ENCODE results near the gene FOS. TPM values are rescaled to one million over a fixed set of nuclear protein-coding genes. Genes with fewer than 3 reads are reported as not detected.
A peak's percentile ranks its signal among the peaks of the same experiment; 100 is the strongest.

The FOS gene
- polyA plus RNA-seq, 6 donors from 2014 or later: 863 to 3,933 (median 2,927) TPM

DNA sequence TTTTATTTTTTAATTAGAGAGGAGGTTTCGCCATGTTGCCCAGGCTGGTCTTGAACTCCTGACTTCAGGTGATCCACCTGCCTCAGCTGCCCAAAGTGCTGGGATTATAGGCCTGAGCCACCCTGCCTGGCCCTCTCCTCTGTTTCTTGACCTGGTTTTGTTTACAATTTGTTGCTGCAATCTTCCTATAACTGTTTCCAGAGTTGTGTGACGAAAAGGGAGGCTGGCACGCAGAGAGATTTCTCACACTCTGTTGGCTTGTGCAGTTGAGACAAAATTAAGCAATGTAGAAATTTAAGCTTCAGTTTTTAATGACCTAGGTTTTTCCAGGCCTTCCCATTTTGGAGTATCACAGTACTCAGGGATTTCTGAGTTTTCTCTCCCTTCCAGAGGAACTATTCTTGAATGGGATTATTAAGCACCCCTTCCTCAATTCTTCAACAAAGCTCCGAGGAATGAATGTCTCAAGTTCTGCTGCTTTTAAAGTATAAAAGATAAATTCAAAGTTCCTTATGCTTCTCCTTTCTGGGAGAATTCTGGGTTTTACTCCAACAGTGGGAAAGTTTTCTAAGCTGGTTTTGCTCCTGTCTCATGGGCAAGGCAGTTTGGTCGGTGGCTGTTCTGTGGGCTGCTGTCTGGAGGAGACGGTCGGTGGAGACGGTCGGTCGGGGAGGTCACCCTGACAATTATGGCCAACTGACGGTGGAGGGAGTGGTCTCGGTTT is 20.4 kb upstream of the FOS start:
- no peaks in the 10 kb centered on the region for H3K36me3 Mint-ChIP-seq
- no peak for ATAC-seq (ENCODE audit: low read depth in 2 of 2)
- no peaks in the 10 kb centered on the region for H3K9me3 Mint-ChIP-seq
- no peak for DNase-seq
- peak overlapping the region; percentile 98 to 100 (median 100) for H3K27ac Mint-ChIP-seq
- no peaks in the 10 kb centered on the region for H3K27me3 Mint-ChIP-seq
- peaks cover 22 to 29% (median 28%) of the 10 kb centered on the region in 3 donors for H3K4me1 Mint-ChIP-seq
- peak overlapping the region; percentile 74 to 96 (median 94) for H3K4me3 Mint-ChIP-seq

- Mint-ChIP-seq H3K36me3 (no peaks in the 10 kb centered on the region), H3K4me3 (peak overlapping the region; percentile 74 to 96 (median 94)), H3K4me1 (peaks cover 22 to 29% (median 28%) of the 10 kb centered on the region in 3 donors), H3K27ac (peak overlapping the region; percentile 98 to 100 (median 100)), H3K9me3 (no peaks in the 10 kb centered on the region), H3K27me3 (no peaks in the 10 kb centered on the region)
- DNase-seq (peak; percentile 100), ATAC-seq (ENCODE audit: low read depth in 2 of 2) (peak; percentile 84 to 86)
Measured at GRCh38 chr14:75258803-75259509, 19.7 kb upstream of the FOS start.

DNA sequence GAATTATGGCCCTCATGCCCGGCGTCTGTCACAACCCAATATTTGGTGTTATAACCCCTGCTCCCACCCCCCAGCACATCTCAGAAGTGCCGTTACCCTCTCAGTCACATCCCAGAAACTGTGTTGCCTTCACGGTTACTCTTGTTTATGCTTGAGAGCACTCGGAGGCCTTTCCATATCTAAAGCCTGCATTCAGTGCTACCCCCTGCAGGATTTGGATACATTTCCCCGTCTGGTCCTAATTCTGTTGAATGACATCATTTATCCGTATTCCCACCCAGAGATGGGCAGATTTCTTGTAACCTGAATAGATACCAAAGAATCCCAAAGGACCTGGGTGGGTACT is 19.1 kb upstream of the FOS start:
- peak overlapping the region; percentile 98 to 100 (median 100) for H3K27ac Mint-ChIP-seq
- H3K36me3 Mint-ChIP-seq: no peaks in the 10 kb centered on the region
- H3K9me3 Mint-ChIP-seq: no peaks in the 10 kb centered on the region
- H3K27me3 Mint-ChIP-seq: no peaks in the 10 kb centered on the region
- ATAC-seq (ENCODE audit: low read depth in 2 of 2): peak; percentile 14 to 17
- H3K4me3 Mint-ChIP-seq: peak overlapping the region; percentile 74 to 96 (median 94)
- no peak for DNase-seq
- peaks cover 22 to 29% (median 28%) of the 10 kb centered on the region in 3 donors for H3K4me1 Mint-ChIP-seq

- DNase-seq: no peak
- Mint-ChIP-seq H3K4me3 (peak overlapping the region in 6 of 8 donors; percentile 74 to 95 (median 89)), H3K4me1 (peaks cover 22 to 29% (median 28%) of the 10 kb centered on the region in 3 donors), H3K27ac (peak overlapping the region; percentile 98 to 100 (median 100)), H3K9me3 (no peaks in the 10 kb centered on the region), H3K36me3 (no peaks in the 10 kb centered on the region), H3K27me3 (no peaks in the 10 kb centered on the region)
- no peak for ATAC-seq (ENCODE audit: low read depth in 2 of 2)
Measured at GRCh38 chr14:75260025-75260763, 18.4 kb upstream of the FOS start.

DNA sequence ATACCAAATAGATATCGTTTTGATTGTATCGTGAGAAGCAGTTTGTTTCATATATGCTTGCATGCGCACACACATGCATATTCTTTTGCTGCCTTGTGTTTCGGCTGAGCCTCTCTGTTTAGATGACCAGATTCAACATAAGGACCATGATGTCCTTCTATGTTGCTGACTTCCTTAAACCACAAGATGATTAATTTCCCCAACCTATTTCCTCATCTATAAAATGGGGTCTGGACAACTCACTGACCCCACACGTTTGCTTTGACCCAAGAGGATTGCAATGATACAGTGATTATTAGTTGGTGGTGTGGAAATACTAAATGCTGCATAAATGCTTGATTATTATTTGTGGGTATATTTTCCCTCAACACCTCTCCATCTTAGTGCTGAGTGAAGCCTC is 16.8 kb upstream of the FOS start:
- Mint-ChIP-seq H3K9me3 (no peaks in the 10 kb centered on the region), H3K27ac (peak overlapping the region in 4 of 6 donors; percentile 68 to 98 (median 92)), H3K36me3 (no peaks in the 10 kb centered on the region), H3K27me3 (no peaks in the 10 kb centered on the region), H3K4me3 (peak overlapping the region in 2 of 8 donors; percentile 47 to 57), H3K4me1 (peaks cover 22 to 29% (median 28%) of the 10 kb centered on the region in 3 donors)
- ATAC-seq (ENCODE audit: low read depth in 2 of 2) (no peak), DNase-seq (no peak)

DNA sequence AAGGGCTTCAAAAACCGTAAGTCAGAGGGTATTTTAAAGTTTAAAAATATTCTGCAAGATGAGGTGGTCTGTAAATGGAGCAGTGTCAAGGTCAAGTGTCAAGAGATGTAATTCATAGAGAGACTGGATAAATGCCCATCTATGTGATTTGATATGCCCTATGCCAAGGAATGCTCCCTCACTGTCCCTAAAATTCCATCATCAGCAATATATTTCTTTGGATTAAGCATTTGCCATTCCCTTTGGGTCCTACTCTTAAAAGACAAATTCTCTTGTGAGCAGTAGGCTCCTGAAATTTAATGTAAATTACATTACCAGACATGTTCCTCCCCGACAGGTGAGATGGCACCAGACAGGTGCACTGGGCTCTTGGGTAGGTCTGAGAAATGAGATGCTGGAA is 16.0 kb upstream of the FOS start:
- no peaks in the 10 kb centered on the region for H3K27me3 Mint-ChIP-seq
- ATAC-seq (ENCODE audit: low read depth in 2 of 2): no peak
- H3K9me3 Mint-ChIP-seq: no peaks in the 10 kb centered on the region
- no peaks in the 10 kb centered on the region for H3K36me3 Mint-ChIP-seq
- H3K4me3 Mint-ChIP-seq: no peak overlapping the region
- peaks cover 18 to 22% (median 21%) of the 10 kb centered on the region in 3 donors for H3K4me1 Mint-ChIP-seq
- H3K27ac Mint-ChIP-seq: peak overlapping the region in 2 of 6 donors; percentile 59 to 98
- no peak for DNase-seq

DNA sequence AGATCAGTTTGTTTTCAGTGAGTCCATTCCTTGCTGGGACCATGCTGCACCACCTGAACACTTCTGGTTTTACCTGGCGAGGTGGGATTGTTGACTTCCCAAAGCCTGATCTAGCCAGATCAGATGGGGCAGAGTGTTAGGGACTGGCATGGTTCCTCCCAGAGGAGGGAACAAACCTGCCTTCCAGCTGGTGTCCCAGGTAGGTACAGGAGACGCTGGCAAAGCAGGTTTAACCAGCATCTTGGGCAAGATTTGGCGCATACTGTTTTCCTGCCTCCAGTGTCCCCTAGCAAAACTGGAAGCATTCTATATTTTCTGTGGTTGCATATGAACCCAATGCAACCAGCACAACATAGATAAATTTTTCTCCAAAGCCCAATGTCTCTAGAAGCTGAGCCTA is 14.6 kb upstream of the FOS start:
- Mint-ChIP-seq H3K9me3 (no peaks in the 10 kb centered on the region), H3K4me1 (peaks cover 11 to 16% (median 13%) of the 10 kb centered on the region in 3 donors), H3K36me3 (no peaks in the 10 kb centered on the region), H3K27ac (peak overlapping the region in 1 of 6 donors; percentile 98), H3K27me3 (no peaks in the 10 kb centered on the region), H3K4me3 (no peak overlapping the region)
- DNase-seq: no peak
- ATAC-seq (ENCODE audit: low read depth in 2 of 2): no peak

DNA sequence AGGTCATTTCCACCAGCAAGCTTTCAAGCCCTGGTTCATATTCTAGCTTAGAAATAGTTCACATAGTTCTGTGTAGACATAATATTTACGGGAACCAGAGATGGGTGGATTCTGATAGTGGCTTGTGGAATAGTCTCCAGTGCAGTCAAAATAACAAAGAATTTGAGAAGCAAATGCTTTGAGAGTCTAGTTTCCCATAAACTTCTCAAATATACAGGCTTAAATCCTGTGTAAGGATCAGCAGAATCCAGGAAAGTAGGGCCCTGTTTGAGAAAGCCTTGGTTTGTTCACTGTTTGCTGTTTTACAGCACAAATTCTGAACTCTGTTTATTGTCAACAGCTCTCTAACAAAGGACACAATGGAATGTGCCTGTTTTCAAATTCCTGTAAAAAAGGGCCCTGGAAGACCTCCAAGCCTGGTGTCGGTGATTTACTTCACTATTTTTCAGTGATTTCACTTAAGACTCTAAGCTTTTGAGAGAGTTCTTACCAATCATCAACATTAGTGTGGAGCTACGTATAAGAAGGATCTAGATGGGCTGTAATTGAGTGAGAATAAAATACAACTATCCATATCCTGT is 11.4 kb upstream of the FOS start:
- no peaks in the 10 kb centered on the region for H3K9me3 Mint-ChIP-seq
- H3K4me3 Mint-ChIP-seq: no peak overlapping the region
- no peak for ATAC-seq (ENCODE audit: low read depth in 2 of 2)
- H3K27me3 Mint-ChIP-seq: peaks cover 0 to 6% (median 0%) of the 10 kb centered on the region in 3 donors
- peaks cover 0 to 5% (median 0%) of the 10 kb centered on the region in 3 donors for H3K4me1 Mint-ChIP-seq
- peak overlapping the region in 3 of 6 donors; percentile 48 to 67 (median 52) for H3K27ac Mint-ChIP-seq
- no peak for DNase-seq
- H3K36me3 Mint-ChIP-seq: no peaks in the 10 kb centered on the region

- no peak for DNase-seq
- Mint-ChIP-seq H3K9me3 (no peaks in the 10 kb centered on the region), H3K27me3 (peaks cover 0 to 7% (median 0%) of the 10 kb centered on the region in 3 donors), H3K4me1 (peaks cover 4 to 13% (median 11%) of the 10 kb centered on the region in 3 donors), H3K4me3 (no peak overlapping the region), H3K36me3 (no peaks in the 10 kb centered on the region), H3K27ac (peak overlapping the region in 4 of 6 donors; percentile 38 to 79 (median 58))
- ATAC-seq (ENCODE audit: low read depth in 2 of 2): peak in 1 of 2 donors; percentile 45
Measured at GRCh38 chr14:75268633-75269550, 9.7 kb upstream of the FOS start.

GRCh38 chr14:75271514-75271913 is 7.1 kb upstream of the FOS start:
- peaks cover 0 to 10% (median 0%) of the 10 kb centered on the region in 3 donors for H3K27me3 Mint-ChIP-seq

DNA sequence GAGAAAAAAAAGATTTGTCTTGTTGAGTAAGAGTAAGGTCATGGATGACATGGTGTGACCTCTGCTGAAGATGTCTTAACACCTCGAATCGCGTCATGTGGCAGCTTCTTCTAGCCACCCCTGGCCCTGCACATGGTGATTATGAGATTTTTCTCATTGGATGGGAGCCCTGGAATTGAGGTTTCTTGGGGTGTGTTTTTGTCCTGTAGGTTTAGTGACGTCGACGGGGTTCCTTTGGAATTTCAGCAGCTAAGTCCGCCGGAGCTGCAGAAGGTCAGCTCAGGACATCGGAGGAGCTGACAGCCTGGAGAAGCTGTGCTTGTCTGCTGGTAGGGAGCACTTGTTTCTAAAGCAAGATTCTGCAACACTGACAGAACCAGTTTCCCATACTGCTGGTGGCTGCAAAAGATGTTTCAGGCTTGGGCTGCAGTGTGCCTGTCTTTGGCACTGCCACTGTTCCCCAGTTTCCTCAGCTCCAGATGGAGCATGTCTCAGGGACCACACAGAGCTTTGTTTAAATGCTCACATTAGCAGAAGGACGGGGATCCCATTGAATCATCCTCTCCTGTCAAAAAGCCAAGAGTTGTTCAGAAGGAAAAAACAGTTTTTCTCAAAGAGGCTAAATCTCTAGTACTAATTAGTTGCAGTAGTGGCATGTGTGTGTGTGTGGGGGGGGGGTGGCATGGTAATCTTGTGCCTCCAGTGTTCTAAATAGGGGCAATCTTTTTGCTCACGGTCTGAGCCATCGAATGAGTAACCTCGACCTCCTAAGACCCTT is 5.2 kb upstream of the FOS start:
- ATAC-seq (ENCODE audit: low read depth in 2 of 2) (no peak), DNase-seq (no peak)
- H3K36me3 Mint-ChIP-seq: no peaks in the 10 kb centered on the region
- H3K4me1 Mint-ChIP-seq: peaks cover 33 to 51% (median 47%) of the 10 kb centered on the region in 3 donors
- H3K27me3 Mint-ChIP-seq: peaks cover 0 to 23% (median 4%) of the 10 kb centered on the region in 3 donors
- no peaks in the 10 kb centered on the region for H3K9me3 Mint-ChIP-seq
- H3K27ac Mint-ChIP-seq: peak overlapping the region; percentile 97 to 100 (median 98)
- H3K4me3 Mint-ChIP-seq: peak overlapping the region in 4 of 8 donors; percentile 35 to 91 (median 72)

More at GRCh38 chr14:75271514-75271913, 7.1 kb upstream of the FOS start:
- no peaks in the 10 kb centered on the region for H3K36me3 Mint-ChIP-seq
- no peak overlapping the region for H3K4me3 Mint-ChIP-seq
- no peak for ATAC-seq (ENCODE audit: low read depth in 2 of 2)
- H3K4me1 Mint-ChIP-seq: peaks cover 24 to 36% (median 34%) of the 10 kb centered on the region in 3 donors
- peak overlapping the region in 2 of 6 donors; percentile 53 to 98 for H3K27ac Mint-ChIP-seq
- DNase-seq: no peak
- H3K9me3 Mint-ChIP-seq: no peaks in the 10 kb centered on the region

Measured in naive B cell (primary cell).